SHP77 treated with DMSO at 0.1 percent for 48 hours (cell line): ENCODE results near the gene PLEKHA6.
A peak's percentile ranks its signal among the peaks of the same experiment; 100 is the strongest.
"Not testable (repeated sequence)": the region's sequence is repeated elsewhere in the genome, so short reads cannot be mapped to it uniquely, and the experiment has no call there.

ENCODE experiments used
- DNase-seq: peaks from one replicate; lab custom pipeline; 2025; lab: John Stamatoyannopoulos, UW

The PLEKHA6 gene

GRCh38 chr1:204335533-204335932, 24.2 kb downstream of the PLEKHA6 start:
- DNase-seq, result no peak

DNA sequence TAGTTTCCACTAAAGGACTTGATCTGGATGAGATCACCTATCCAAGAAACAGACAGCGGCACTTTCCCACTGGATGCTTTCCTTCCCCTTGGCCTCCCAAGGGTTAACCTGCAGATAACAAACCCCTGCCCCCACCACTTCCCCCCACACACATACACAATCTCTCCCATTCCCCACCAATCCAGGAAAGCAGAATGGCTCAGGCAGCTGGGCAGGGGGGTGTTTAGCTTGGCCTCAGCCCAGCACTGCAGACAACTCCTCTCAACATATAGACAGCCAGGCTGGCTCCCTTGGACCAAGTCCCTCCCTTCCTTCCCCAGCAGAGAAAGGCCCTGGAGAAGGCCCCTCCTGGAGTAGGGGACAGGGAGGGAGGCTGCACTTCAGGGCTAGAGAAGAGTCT, 24.6 kb downstream of the PLEKHA6 start:
- DNase-seq, result peak; percentile 21

GRCh38 chr1:204334455-204334854, 25.3 kb downstream of the PLEKHA6 start:
- no peak for DNase-seq

GRCh38 chr1:204333427-204333826, 26.3 kb downstream of the PLEKHA6 start:
- no peak for DNase-seq

- DNase-seq, result no peak
These were observed 27.8 kb downstream of the PLEKHA6 start for GRCh38 chr1:204331847-204332487.

- no peak for DNase-seq
These were observed 28.5 kb downstream of the PLEKHA6 start for GRCh38 chr1:204331275-204331674.

DNA sequence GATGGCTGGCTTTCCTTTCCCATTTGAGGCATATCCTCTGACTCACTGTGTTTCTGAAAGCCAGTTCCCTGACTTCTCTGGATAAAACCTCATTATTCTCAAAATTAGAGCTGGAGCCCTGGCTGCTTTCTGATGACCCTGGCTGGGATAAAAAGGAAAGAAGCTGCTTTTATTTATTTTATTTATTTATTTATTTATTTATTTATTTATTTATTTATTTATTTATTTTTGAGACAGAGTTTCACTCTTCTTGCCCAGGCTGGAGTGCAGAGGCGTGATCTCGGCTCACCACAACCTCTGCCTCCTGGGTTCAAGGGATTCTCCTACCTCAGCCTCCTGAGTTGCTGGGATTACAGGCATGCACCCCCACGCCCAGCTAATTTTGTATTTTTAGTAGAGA, 31.9 kb downstream of the PLEKHA6 start:
- not testable (repeated sequence) for DNase-seq

DNA sequence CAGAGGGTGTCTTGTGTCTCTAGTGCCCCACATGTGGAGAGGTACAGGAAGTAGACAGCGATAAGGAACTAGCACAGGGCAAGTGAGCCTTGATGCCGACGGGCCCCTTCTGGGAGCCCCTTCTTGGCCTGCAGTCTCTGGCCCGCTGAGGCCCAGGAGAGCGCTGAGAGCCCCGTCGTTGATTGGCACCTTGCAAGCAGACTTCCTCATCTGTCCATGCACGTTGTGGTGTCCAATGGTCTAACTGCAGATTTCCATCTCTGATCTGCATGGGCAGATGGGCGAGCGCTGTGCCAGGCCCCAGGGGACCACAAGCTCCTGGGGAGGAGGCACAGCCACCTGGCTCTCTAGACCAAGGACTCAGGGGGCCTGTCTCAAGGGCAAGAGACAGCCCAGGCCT, 32.4 kb downstream of the PLEKHA6 start:
- no peak for DNase-seq

DNA sequence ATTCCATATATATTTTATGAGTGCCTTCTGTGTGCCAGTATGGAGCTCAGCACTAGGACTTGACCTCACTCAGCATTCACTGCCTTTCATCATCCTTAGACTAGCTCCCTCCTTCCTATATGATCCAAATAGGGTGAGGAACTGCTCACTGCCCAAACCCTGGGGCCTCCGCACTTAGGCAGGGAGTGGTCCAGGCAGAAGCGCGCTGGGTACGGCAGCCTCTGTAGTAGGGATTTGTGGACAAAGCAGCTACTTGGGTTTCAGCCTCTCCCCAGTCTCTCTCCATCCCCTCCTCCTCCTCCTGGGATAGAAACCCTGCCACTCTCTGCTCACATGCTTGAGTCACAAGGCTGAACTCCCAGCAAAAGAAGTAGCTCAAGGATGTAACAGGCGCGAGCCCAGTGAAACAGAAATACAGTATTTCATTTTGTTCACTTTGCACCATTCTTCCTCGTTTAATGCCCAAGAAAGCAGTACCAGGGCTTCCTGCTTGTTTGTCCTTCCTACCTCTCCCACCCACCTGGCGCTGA, 32.9 kb downstream of the PLEKHA6 start:
- DNase-seq, result no peak

DNA sequence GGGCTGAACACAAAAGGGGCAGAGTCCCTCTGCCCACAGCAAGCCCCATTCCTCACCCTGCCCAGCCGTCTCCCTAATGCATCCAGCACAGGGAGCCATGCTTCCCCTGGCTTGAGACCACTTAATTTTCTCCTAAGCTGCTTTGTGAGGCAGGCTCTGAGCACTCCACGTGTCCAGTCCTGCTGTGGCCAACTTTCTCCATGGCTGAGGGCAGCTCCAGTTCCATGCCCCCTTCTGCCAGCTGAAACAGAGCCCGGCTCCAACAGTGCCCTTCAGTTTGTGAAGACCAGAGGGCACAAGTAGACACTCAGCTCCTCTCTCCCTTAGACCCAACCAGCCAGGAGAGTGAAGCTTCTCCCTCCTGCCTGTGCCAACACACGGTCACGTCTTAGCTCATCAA, 33.8 kb downstream of the PLEKHA6 start:
- DNase-seq, result no peak

DNA sequence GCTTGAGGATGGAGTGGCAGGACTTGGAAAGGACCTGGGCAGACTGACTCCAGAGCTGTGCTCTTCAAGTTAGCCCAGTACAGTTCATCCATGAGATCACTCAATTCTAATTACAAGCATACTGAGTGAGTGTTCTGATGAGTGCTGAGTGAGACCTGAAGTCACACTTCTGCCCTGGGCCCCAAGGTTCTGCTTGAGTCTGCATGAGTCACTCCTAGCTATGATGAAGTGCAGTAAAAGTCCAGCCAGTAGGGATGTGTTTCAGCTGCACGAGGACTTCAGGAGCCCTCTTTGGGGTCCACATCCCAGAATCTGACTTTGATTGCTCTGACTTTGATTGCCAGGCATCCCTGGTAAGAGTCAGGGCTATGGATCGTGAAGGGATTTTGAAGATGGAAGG, 35.8 kb downstream of the PLEKHA6 start:
- DNase-seq, result no peak

DNA sequence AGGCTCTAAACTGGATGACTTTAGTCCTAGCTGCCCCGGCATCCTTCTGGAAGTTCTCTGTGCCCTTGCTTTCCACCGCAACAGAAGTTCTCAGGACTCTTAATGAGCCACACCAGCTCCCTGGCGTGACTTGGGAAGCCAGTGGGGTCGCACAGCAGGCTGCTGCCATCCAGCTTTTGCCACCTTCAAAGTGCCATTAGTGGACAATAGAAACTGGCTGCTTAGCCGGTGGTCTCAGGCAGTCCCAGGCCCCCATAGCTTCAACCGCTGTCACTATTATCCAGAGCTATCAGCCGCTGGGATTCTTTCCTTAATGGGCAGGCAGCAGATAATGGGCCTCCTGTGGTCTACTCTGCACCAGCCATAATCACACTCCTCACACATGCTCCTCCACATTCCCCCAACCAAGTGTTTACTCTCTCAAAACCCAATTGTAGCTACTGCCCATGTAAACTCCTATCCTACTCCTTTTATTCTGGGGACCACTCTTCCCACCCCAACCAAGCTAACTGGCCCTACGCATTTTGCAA, 37.3 kb downstream of the PLEKHA6 start:
- DNase-seq, result no peak

GRCh38 chr1:204321665-204322064, 38.1 kb downstream of the PLEKHA6 start:
- no peak for DNase-seq

GRCh38 chr1:204321051-204321450, 38.7 kb downstream of the PLEKHA6 start:
- no peak for DNase-seq

GRCh38 chr1:204320382-204320804, 39.3 kb downstream of the PLEKHA6 start:
- DNase-seq, result no peak

GRCh38 chr1:204319462-204319861, 40.3 kb downstream of the PLEKHA6 start:
- DNase-seq, result no peak

- DNase-seq, result no peak
These were observed 40.7 kb downstream of the PLEKHA6 start for GRCh38 chr1:204319027-204319426.

GRCh38 chr1:204318324-204318723, 41.4 kb downstream of the PLEKHA6 start:
- DNase-seq, result no peak

- DNase-seq, result no peak
These were observed 42.6 kb downstream of the PLEKHA6 start for GRCh38 chr1:204317170-204317569.

DNA sequence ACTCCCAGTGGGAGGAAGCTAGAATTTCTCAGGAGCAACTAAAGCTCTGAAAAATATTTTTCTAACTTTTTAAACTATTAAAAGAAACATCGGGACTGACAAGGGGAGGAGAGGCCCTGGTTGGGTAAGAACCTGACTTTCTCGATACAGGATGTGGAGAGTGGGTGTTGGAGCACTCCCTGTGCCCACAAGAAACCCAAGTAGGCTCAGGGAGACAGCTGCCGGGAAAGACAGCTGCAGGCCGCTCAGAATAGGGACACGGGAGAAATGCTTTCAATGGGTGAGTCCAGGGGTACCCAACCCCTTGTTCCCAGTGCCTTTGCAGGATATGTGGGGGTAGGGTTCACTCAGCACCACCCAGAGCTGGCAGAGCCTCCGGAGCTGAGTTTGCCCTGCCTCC, 43.6 kb downstream of the PLEKHA6 start:
- DNase-seq, result no peak

DNA sequence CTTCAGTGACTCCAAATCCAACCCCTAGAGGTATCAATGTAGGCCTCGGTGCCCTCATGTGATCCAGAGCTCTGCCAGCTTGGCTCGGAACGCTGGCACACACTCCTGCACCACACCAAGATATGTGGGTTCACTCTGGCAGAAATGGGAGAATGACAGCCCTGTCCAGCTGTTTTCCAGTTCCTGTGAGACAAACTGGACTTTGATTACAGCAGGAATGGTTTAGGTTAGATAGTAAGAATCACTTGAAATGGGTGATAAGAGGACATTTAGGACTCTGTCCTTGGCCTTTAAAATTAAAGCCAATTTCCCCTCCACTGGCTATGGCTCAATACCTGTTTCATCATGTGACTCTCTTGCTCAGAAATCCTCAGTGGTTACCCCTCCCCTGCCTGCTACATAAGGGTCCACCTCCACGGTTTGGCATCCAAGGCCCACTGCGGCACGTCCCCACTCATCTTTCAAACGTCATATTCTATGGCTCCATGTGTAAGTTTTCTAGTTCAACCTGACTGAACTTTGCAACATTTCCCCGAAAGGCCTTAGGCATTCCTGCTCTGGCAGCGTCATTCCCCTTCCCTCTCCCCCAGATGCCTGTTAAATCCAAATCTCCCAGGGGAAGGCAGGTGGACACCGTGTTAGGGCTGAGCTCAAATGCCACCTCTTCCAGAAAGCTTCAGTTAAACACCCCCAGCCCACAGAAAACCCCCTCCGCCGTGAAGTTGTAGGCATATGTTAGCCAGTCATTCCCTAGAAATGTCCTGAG, 44.7 kb downstream of the PLEKHA6 start:
- no peak for DNase-seq

- DNase-seq, result no peak
These were observed 45.4 kb downstream of the PLEKHA6 start for GRCh38 chr1:204314171-204314892.

DNA sequence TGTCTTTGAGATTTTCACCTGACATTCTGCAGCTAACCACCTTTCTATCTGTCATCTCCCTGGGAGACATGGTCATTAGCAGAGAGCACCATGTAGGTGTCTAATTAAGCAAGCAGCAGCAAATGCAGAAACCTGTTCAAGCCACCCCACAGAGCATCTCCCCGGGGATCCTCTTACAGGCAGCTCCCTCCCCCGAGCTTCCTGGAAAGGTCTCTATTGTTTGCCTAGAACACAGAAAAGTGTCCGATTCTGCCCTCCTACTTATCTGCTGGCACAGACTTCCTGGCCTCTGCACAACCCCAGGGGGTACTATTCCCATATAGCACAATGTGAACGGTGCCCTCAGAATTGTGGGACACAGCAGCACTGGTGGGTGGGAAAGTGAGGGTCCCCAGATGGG, 46.1 kb downstream of the PLEKHA6 start:
- no peak for DNase-seq
